HG03196 (cell line): ENCODE data around the gene AMBRA1.
A peak's percentile ranks its signal among the peaks of the same experiment; 100 is the strongest.

Source experiments
- ATAC-seq: cut with Tn5 transposase; IDR thresholded peaks from one replicate; pipeline ENCODE4 v1.9.1; 2021; ENCODE audit not compliant: unreplicated experiment

The AMBRA1 gene

GRCh38 chr11:46514370-46514769 lies 79.5 kb downstream of the AMBRA1 start:
- no peak for ATAC-seq

GRCh38 chr11:46513934-46514342 lies 79.9 kb downstream of the AMBRA1 start:
- no peak for ATAC-seq

DNA sequence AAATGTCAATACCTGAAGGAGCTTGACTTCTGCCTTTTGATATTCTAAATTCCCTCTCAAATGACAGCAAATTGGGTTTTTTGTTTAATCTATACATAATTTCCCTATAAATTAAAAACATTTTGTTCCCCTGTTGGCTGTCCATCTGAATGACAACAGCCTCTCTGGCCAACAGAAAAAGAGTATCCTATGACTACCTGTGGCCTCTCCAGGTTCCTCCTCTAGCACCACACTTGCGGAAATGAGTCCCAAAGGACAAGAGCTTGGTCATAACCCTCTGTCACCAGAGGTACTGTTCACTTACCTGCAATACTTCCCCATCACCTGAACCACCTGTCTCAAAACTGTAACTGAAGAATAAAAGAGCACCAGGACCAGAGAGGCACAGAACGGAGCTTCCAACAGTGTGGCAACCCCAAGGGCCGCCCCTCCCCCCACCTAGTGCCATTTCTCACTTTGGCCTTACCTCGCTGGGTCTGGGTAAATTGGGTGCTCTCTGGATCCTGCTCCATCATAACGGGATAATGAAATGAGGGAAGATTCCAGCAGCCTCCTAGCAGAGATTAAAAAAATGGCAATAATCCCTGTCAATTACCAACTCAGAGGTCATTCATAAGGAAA lies 81.5 kb downstream of the AMBRA1 start:
- no peak for ATAC-seq

DNA sequence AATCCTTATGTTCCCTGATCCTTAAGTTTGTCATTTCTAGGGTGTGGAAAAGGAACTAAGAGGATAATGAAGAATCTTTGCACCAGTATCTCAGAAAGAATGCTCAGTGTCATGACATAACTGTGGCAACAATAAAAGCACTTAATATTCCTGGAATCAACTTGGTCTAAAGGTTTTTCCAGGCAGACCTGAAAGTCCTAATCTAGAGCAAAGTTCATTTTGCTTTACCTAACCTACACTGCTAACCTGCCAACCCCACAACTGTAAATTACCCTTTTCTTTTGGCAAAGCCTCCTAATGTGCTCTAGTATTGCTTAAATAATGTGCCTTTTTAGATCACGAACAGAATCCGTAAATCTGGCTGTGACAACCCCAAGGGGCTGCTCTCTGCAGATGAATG lies 82.5 kb downstream of the AMBRA1 start:
- ATAC-seq: no peak

- no peak for ATAC-seq
Measured at GRCh38 chr11:46508360-46508759, 85.5 kb downstream of the AMBRA1 start.

DNA sequence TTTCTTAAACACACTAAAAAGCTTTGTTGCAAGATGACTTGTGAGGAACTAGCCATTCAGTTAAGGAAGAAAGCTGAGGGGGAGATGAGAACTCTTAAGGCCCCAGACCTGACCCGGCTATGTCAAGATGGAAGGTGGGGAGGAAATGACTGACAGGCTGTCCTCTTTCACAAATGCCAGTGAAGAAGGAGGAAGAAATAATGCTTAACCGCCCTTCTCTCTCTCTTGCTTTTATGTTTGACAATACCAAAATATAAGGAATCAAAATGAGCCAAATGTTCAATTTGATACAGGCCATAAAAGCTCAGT lies 87.4 kb downstream of the AMBRA1 start:
- ATAC-seq: no peak

- no peak for ATAC-seq
Measured at GRCh38 chr11:46505741-46506482, 87.9 kb downstream of the AMBRA1 start.

DNA sequence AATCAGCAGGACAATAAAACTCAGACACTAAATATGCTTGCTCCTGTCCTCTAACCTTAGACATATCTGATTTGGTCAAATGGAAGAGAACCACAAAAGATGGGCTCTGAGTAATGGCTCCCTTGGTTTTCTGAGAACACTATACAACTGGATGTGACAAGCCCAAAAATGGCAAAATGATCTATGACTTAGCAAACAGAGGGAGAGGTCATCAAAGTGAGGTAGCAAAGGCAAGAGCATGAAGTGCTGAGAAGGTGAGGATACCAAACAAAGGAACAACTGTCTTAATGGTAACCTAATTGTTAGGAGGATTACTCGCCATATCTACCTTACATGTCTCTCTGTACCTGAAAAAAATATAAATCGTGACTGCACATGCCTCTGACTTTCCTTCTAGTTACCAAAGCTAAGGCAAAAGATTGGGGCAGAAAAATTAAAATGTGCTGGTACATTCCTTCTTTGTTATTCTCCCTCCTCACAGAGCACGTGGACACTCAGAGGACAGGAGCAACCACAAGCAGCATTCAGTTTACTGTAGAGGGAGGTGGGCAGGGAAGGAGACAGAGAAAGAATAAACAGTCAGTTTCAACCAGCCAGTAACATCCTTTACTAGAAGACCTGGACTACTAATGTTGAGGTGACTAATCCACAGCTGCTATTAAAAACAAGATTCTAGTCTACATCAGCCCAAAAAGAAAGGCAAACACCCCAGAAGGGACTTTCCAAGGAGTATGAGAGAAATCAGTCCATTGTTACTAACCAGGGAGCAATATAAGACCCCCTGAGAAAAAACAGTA lies 88.8 kb downstream of the AMBRA1 start:
- ATAC-seq: peak; percentile 67

GRCh38 chr11:46499821-46500220 lies 94.0 kb downstream of the AMBRA1 start:
- ATAC-seq: no peak

GRCh38 chr11:46498968-46499367 lies 94.9 kb downstream of the AMBRA1 start:
- no peak for ATAC-seq

- ATAC-seq: no peak
Measured at GRCh38 chr11:46498179-46498578, 95.6 kb downstream of the AMBRA1 start.

GRCh38 chr11:46497498-46497897 lies 96.3 kb downstream of the AMBRA1 start:
- no peak for ATAC-seq

DNA sequence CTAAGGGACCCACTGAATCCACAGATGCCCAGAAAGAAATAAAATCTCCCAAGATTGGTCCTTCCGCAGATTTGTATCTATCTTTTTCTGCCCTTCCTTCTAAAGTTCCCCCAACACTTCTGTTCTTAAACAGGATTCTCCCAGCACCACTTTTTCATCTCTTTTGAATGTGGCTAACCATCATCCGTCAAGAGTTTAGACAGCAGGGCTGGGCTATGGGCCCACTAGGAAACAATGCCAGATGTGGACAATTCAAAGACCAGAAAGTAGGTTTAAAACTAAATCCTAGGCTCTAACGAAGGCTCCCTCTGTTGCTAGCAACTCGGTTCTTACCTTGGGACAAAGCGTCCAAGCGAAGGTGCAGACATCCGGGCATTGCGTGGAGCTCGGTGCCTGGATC lies 100.0 kb downstream of the AMBRA1 start:
- no peak for ATAC-seq

- ATAC-seq: no peak
Measured at GRCh38 chr11:46492532-46492931, 101.3 kb downstream of the AMBRA1 start.

- ATAC-seq: no peak
Measured at GRCh38 chr11:46491661-46492330, 102.0 kb downstream of the AMBRA1 start.

DNA sequence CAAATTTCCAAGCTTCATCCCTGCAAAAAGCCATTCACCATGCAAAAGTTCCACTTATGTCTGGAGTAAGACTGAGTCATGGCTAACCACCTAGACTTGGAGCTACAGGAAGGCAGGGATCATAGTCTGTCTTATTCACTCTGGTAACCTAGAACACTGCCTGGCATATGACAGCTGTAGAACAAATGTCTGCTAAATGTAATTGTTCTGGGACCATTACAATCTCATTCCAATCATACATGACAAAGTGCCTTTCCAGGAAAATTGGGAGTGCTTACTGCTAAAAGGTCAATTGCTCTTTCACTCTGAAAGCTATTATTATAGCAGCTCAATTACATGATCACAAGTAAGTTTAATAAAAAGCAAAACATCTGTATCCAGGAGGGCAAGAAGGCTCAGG lies 103.2 kb downstream of the AMBRA1 start:
- ATAC-seq: no peak

GRCh38 chr11:46489656-46490560 lies 103.9 kb downstream of the AMBRA1 start:
- ATAC-seq: no peak

DNA sequence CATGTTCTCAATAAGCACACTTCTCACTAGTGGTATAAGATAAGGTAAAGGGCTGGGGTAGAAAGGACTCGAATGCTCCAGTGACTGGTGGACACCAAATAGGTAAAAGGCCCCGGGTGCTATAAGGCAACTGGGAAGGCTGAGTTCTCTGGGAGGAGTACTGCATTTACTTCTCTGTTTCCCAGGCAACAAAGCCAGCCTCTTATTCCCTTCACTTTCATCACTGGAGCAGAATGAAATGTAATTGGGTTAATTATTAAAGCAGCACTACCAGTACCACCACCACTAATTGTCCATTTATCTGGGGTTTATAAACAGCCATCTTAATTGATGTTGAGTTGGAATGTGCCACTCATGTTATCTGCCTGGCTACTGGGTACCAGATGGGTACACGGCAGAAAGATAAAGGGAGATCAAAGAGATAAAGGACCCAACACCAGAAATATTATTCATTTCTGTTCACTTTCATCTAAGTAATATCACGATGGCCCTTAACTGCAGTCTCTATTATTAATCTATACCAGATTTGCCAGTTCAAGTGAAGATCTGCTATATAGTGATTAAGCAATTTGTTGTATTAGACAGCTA lies 107.9 kb downstream of the AMBRA1 start:
- no peak for ATAC-seq

DNA sequence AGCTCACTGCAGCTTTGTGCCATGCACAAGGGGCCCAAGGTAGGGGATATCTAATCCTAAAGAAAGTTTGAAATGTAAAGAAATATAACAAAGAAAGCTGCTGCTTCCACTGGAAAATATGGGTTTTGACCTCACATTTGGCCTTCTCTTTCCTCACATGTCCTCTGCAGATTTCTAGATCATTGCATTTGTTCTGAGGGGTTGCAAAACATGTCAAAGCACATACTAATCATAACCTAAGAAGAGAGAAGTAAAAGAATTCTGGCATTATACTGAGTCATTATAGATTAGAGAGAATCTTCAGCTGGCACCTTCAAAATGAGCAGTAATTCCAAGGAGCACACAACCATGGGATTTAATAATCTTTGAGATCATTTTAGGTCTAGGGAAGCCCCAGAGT lies 109.7 kb downstream of the AMBRA1 start:
- ATAC-seq: no peak

GRCh38 chr11:46480909-46481308 lies 112.9 kb downstream of the AMBRA1 start:
- ATAC-seq: no peak
